GM12891 (cell line): Measurements from ENCODE around the gene ORAI1.

Experiments used
- POLR2A ChIP-seq: IDR thresholded peaks from 2 replicates; pipeline ENCODE4 v1.6.1; 2011; ENCODE audit warnings: low read depth, low read length, control low read depth
- POLR2AphosphoS5 ChIP-seq: IDR thresholded peaks from 2 replicates; pipeline ENCODE4 v1.6.1; 2011; ENCODE audit warnings: low read depth, low read length, control low read depth
- SPI1 ChIP-seq: IDR thresholded peaks from 2 replicates; pipeline ENCODE4 v1.6.1; 2011; ENCODE audit warnings: low read depth, low read length, control low read depth
- TAF1 ChIP-seq: IDR thresholded peaks from 2 replicates; pipeline ENCODE4 v1.6.1; 2011; ENCODE audit warnings: low read depth, low read length, control low read depth

DNA sequence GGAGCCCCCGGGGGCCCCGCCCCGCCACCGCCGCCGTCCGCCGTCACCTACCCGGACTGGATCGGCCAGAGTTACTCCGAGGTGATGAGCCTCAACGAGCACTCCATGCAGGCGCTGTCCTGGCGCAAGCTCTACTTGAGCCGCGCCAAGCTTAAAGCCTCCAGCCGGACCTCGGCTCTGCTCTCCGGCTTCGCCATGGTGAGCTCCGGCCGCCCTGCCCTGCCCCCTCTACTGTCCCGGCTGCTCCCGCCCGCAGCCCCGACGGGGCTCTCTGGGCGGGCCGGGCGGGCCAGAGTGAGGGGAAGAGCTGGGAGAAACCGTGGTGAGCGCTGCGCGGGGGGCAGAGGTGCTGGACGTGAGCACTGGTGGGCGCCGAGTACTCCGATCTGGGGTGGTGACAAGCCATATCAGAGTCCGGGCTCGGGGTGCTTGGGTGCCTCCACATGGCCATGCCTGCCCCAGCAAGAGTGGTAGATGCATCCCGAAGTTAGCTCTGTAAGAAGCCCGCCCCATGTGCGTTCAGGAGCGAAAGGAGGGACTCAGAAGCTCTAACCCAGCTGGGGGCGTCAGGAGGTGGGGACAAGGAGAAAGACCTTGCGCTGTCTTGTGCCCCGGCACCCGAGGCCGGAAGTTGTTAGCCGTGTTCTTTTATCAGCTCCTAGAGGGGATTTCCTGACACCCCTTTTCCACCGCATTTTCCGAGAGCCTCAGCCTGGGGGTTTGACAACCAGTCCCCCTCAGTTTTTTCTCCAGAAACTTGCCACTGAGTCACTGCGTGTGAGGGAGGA, 717 bp downstream of the ORAI1 start:
- TF ChIP-seq TAF1 = peak; percentile 47; the same call in 1 of the 2 replicates
- TF ChIP-seq POLR2A = peak; percentile 76
- TF ChIP-seq POLR2AphosphoS5 = no peak
- no peak for TF ChIP-seq SPI1
